Small intestine (tissue), 7 donors: ENCODE data around the gene LNX2. TPM values are rescaled to one million over a fixed set of nuclear protein-coding genes. Genes with fewer than 3 reads are reported as not detected.
A peak's percentile ranks its signal among the peaks of the same experiment; 100 is the strongest.

Experiments
- DNase-seq, 2 donors: peaks; one replicate each; pipeline versions ENCODE4 v3.0.0 to v3.0.0-alpha.2; 2013
- FAIRE-seq: peaks from 2 replicates; lab custom pipeline; 2012; peaks lifted over from hg19 to GRCh38; lab: Jason Lieb, UNC
- H3K27ac ChIP-seq, 3 donors: one replicate each; pipeline ENCODE4 v1.5.1; 2013; ENCODE audit warnings: low read length in 2 of 3, mild to moderate bottlenecking in 2 of 3, control low read depth in 1 of 3, inconsistent platforms in 1 of 3, low read depth in 1 of 3, moderate library complexity in 1 of 3
- H3K27me3 ChIP-seq, 3 donors: one replicate each; pipeline ENCODE4 v1.6.1; 2013; ENCODE audit warnings: low read length in 3 of 3, inconsistent platforms in 1 of 3; ENCODE audit not compliant: control insufficient read depth in 3 of 3, insufficient read depth in 3 of 3
- H3K36me3 ChIP-seq, 3 donors: one replicate each; pipeline ENCODE4 v1.6.1; 2013; ENCODE audit warnings: low read length in 3 of 3, inconsistent platforms in 1 of 3, low read depth in 1 of 3, mild to moderate bottlenecking in 1 of 3, moderate library complexity in 1 of 3; ENCODE audit not compliant: control insufficient read depth in 3 of 3, insufficient read depth in 2 of 3
- H3K4me1 ChIP-seq, 3 donors: one replicate each; pipeline ENCODE4 v1.6.1; 2013; ENCODE audit warnings: low read length in 2 of 3, inconsistent platforms in 1 of 3, low read depth in 1 of 3, mild to moderate bottlenecking in 1 of 3, moderate library complexity in 1 of 3; ENCODE audit not compliant: control insufficient read depth in 3 of 3, insufficient read depth in 2 of 3
- H3K4me3 ChIP-seq, 3 donors: one replicate each; pipeline ENCODE4 v1.5.1; 2013; ENCODE audit warnings: low read length in 3 of 3, control low read depth in 1 of 3, inconsistent platforms in 1 of 3, low read depth in 1 of 3, mild to moderate bottlenecking in 1 of 3, moderate library complexity in 1 of 3
- H3K9me3 ChIP-seq, 2 donors: one replicate each; pipeline ENCODE4 v1.6.1; 2013; ENCODE audit warnings: low read depth in 1 of 2, low read length in 1 of 2; ENCODE audit not compliant: control insufficient read depth in 2 of 2, insufficient read depth in 1 of 2
- WGBS, 3 donors: extraction: QIAGEN DNeasy Blood & Tissue Kit; methylation state at CpG; one replicate each; pipeline ENCODE4 v1.1.7; 2013; 5-methylcytosine and 5-hydroxymethylcytosine counted together
- polyA plus RNA-seq, 4 donors: library from polyadenylated mRNA; stranded (reverse) in 3 of 4; unstranded in 1 of 4; fragments of 200-250 nt in 3 of 4; fragments of 120-200 nt in 1 of 4; gene quantifications; one replicate each; pipeline versions ENCODE4 v1.2.1 to v1.2.3, GENCODE V29; 2013
- donor health status: healthy with polysubstance abuse.
- donor health status: control.
- donor health status: control.
- donor health status: Bipolar disorder and iron deficiency.
- donor health status: healthy.

LNX2 gene
- polyA plus RNA-seq, 4 donors, result 9.6 to 26.2 (median 18.2) TPM

DNA sequence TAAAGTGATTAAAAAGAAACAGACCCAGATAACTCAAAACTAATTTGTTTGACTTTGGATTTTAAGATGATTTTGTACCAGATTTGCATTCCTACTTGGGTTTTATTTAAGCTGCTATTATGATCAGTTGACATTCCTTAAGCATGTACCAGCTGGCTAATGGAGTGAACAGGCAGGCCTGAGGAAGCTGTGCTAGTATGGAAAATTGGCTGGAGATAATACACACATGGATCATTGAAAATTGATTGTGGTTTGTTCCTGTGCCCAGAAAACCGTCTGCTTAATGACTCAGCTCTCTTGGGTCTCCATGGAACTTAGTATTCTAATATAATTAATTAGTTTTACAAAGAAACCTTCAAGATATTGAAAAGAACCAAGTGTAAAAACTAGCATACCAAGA is 24.0 kb upstream of the LNX2 start:
- DNase-seq (no peak), FAIRE-seq (peak; percentile 15)
- no peaks in the 10 kb centered on the region for H3K27me3 ChIP-seq
- peaks cover 0 to 33% (median 6%) of the 10 kb centered on the region in 3 donors for H3K4me1 ChIP-seq
- H3K4me3 ChIP-seq, result no peak overlapping the region
- no peaks in the 10 kb centered on the region for H3K9me3 ChIP-seq
- 21 to 31% (median 23%) methylated on average over 1 of the region's 1 CpG for WGBS, 3 donors
- H3K27ac ChIP-seq, result peak overlapping the region in 1 of 3 donors; percentile 77
- H3K36me3 ChIP-seq, result peaks cover 0 to 4% (median 2%) of the 10 kb centered on the region in 3 donors

DNA sequence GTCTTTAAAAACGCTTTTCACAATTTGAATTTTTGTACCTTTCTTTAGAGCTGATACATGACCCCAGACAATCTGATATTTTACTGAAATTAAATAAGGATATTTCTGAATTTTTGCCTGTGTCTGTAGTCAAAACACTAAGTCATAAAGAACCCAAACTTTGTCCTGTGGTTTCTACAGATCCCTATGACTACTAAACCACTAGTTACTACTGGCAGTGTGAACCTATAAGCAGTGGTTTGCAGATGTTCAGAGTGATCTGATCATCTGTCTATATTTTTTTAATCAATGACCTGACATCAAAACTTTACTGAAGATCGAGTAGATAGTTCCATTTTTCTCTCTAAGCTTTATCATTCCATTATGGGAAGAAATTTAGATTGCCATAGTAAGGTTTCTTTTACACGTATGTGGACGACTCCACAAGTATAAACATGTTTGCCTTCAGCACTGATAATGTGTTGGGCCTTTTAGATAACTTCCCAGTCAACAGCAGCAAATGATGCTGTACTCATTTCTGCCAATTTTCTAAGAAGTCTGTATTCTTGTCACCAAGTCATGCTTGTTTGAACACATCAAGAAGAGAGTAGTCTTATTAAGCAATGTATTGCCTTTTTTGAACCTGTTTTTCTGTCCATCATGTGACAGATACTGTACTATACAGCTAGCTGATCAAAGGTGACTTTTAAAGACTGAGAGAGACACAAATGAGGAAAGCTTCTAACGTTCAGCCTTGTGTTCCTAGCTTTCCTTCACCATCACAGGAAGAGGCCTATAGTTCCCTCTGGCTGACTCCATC is 23.2 kb upstream of the LNX2 start:
- peaks cover 0 to 33% (median 6%) of the 10 kb centered on the region in 3 donors for H3K4me1 ChIP-seq
- peaks cover 0 to 2% (median 0%) of the 10 kb centered on the region in 3 donors for H3K36me3 ChIP-seq
- whole genome bisulfite sequencing, 3 donors, result 51 to 64% (median 58%) methylated on average over 5 of the region's 5 CpGs
- peak; percentile 40 to 76 for DNase-seq
- H3K9me3 ChIP-seq, result no peaks in the 10 kb centered on the region
- no peak for FAIRE-seq
- no peaks in the 10 kb centered on the region for H3K27me3 ChIP-seq
- H3K4me3 ChIP-seq, result no peak overlapping the region
- peak overlapping the region in 1 of 3 donors; percentile 77 for H3K27ac ChIP-seq

DNA sequence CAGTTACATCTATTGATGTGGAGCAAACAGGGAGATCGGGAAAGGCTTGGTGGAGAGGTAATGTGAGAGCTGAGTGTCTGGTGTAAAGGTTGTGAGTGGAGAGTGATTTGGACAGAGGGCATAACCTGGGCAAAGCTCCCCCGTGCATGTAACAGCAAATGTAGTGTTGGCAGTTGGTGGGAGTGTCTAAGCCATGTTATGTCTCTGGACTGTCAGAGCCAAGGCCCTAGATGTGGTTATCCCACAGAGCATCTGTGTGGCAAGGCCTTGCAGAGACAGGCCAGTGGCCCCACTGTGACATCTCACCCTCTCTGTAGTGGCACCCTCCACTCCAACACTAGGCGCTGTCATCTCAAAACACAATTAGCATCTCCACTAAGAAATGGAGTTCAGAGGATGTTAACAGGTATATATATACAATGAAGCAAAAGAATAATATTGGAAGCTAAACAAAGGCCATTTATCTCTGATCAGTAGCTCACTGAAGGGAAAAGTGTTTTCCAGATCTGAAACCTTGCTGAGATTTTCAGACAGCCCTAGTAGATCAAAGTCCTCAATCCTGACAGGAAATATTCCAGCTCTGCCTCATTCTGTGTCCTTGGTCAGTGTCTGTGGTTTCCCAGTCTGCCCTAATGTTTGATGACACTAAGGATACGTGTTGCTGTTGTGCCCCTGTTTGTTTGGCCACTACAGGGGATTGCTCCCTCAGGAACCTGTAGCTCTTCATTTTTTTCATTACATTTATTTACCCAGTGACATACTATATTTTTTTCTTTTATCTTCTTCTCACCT is 21.6 kb upstream of the LNX2 start:
- peak overlapping the region in 1 of 3 donors; percentile 19 for H3K27ac ChIP-seq
- FAIRE-seq (no peak), DNase-seq (peak; percentile 30 to 47)
- peaks cover 0 to 33% (median 6%) of the 10 kb centered on the region in 3 donors for H3K4me1 ChIP-seq
- peaks cover 0 to 5% (median 0%) of the 10 kb centered on the region in 3 donors for H3K36me3 ChIP-seq
- H3K27me3 ChIP-seq, result no peaks in the 10 kb centered on the region
- H3K4me3 ChIP-seq, result no peak overlapping the region
- no peaks in the 10 kb centered on the region for H3K9me3 ChIP-seq
- WGBS, 3 donors, result 79 to 90% (median 80%) methylated on average over 4 of the region's 4 CpGs

DNA sequence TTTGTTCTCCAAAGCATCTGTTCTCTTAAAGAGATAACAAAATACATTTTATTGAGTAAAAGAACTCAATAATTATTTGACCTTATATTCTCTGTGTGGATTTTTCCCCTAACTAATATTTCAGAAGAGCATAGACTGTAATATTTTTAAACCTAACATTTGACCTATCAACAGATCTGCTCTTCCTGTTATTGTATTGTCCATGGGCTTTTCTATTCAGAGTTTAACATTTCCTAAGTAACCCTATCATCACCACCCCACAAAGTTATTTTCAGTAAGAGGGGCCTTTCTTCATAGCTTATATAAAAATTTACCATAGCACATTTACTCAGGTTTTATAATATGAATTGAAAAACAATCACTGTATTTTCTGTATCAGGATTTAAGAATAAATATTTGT is 18.9 kb upstream of the LNX2 start:
- Histone ChIP-seq H3K4me1 (peaks cover 0 to 24% (median 3%) of the 10 kb centered on the region in 3 donors), H3K27ac (no peak overlapping the region), H3K9me3 (no peaks in the 10 kb centered on the region), H3K36me3 (peaks cover 0 to 6% (median 0%) of the 10 kb centered on the region in 3 donors), H3K4me3 (no peak overlapping the region), H3K27me3 (no peaks in the 10 kb centered on the region)
- DNase-seq, result no peak
- FAIRE-seq, result no peak

DNA sequence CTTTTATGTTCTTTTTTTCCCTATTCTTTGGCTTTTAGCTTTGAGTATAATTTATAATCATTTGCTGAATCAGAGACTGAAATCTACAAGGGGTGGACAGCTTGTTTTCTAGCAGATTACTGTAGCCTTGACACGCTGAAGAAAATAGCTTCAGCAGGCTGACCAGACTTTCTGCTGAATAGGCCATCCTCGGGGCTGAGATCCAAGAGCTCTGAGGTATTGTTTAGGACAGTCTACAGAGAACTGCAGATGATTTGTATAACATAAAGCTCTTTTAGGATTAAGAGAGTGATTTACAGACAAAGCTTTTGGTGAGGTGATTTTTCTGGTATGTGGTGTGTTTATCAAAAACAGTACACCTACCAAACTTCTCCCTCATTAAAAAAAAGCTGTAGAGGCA is 18.2 kb upstream of the LNX2 start:
- FAIRE-seq (no peak), DNase-seq (no peak)
- no peaks in the 10 kb centered on the region for H3K9me3 ChIP-seq
- no peaks in the 10 kb centered on the region for H3K27me3 ChIP-seq
- H3K36me3 ChIP-seq, result peaks cover 0 to 6% (median 0%) of the 10 kb centered on the region in 3 donors
- 53 to 87% (median 82%) methylated on average over 2 of the region's 2 CpGs for WGBS, 3 donors
- H3K4me1 ChIP-seq, result peaks cover 0 to 17% (median under 1%) of the 10 kb centered on the region in 3 donors
- no peak overlapping the region for H3K27ac ChIP-seq
- H3K4me3 ChIP-seq, result no peak overlapping the region

DNA sequence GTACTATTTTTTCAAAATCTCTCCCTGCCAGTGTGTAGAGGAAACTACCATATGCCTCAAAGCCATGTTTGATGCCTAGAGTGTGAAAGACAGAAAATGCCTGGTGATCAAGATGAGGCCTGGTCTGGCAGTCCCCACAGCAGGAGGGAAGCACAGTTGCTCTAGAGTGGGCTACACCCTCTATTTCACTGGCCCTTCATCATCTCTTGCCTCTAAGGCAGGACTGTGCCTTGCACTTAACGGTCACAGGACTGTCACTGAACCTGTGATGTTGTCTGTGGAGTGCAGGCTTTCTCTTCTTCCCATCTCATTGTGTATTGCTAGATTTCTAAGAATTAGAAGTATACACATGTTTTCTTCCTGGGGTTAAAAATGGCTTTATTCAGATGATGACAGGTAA is 17.7 kb upstream of the LNX2 start:
- DNase-seq (no peak), FAIRE-seq (no peak)
- H3K27ac ChIP-seq, result no peak overlapping the region
- no peaks in the 10 kb centered on the region for H3K27me3 ChIP-seq
- H3K36me3 ChIP-seq, result peaks cover 0 to 8% (median 0%) of the 10 kb centered on the region in 3 donors
- no peak overlapping the region for H3K4me3 ChIP-seq
- peaks cover 0 to 13% (median 1%) of the 10 kb centered on the region in 3 donors for H3K4me1 ChIP-seq
- no peaks in the 10 kb centered on the region for H3K9me3 ChIP-seq
- WGBS, 3 donors, result 89 to 100% (median 90%) methylated on average over 1 of the region's 1 CpG

DNA sequence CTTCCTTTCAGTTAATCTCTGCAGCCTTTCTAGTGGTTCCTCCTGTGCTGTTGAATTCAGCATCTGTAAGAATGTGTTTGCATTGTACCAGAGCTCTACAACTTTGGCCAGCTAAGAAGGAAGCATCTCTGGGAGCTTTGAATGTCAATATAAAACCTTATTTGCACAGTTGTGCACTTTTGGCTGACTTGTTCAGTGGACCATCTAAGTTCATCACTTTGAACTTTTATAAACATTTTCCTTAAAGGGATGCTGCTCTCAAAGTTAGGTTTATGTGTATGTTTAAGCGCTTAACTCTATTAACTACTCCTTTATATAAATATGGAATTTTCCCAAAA is 16.9 kb upstream of the LNX2 start:
- Histone ChIP-seq H3K4me3 (no peak overlapping the region), H3K27ac (no peak overlapping the region), H3K27me3 (no peaks in the 10 kb centered on the region), H3K36me3 (peaks cover 0 to 9% (median 0%) of the 10 kb centered on the region in 3 donors), H3K9me3 (no peaks in the 10 kb centered on the region), H3K4me1 (peaks cover 0 to 7% (median 3%) of the 10 kb centered on the region in 3 donors)
- 85 to 100% (median 97%) methylated on average over 1 of the region's 1 CpG for WGBS, 3 donors
- DNase-seq (no peak), FAIRE-seq (no peak)

DNA sequence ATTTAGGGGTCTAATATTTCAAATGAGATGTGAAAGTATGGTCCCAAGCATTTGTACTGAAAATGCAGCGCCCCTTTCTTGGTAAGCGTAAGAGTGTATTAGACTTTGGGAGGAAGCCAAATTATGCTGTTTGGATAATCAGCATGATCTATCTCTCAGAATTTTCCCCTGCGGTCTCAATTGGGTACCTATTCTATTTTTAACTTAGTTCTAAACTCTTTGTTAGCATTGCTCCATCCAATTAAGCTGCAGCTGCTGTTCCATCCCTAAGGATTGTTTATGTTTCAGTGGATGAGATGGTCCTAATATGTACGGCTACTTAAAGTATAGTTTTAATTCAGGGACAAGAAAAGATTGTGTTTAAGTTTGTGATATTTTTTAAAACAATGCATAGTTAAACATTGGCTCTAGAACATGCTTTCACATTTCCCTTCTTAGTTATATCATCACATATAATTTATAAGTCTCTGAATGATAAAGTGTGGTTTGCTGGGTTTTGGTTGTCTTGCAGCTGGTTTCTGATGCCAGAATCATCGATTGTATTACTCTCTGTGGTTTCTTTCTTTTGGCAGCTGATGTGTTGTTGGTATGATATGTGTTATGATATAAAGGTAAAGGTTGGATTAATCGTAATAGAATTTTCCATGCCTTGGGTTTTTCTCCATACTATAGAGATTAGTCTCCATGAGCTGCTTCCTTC is 16.4 kb upstream of the LNX2 start:
- FAIRE-seq (no peak), DNase-seq (no peak)
- Histone ChIP-seq H3K27me3 (no peaks in the 10 kb centered on the region), H3K9me3 (no peaks in the 10 kb centered on the region), H3K27ac (no peak overlapping the region), H3K4me1 (peaks cover 0 to 3% (median 2%) of the 10 kb centered on the region in 3 donors), H3K36me3 (peaks cover 0 to 10% (median 0%) of the 10 kb centered on the region in 3 donors), H3K4me3 (no peak overlapping the region)
- 57 to 80% (median 74%) methylated on average over 6 of the region's 6 CpGs for WGBS, 3 donors
